IPS-15b (cell line): Measurements from ENCODE around the gene SCAF1.

Experiments
- H3K27me3 ChIP-seq: one replicate; pipeline ENCODE4 v1.6.1; 2013; ENCODE audit warnings: low read length; ENCODE audit not compliant: control insufficient read depth, insufficient read depth
- H3K36me3 ChIP-seq: one replicate; pipeline ENCODE4 v1.6.1; 2013; ENCODE audit warnings: low read length; ENCODE audit not compliant: control insufficient read depth, insufficient read depth
- H3K4me1 ChIP-seq: one replicate; pipeline ENCODE4 v1.6.1; 2013; ENCODE audit warnings: mild to moderate bottlenecking, low read length; ENCODE audit not compliant: control insufficient read depth, insufficient read depth
- H3K4me3 ChIP-seq: one replicate; pipeline ENCODE4 v1.5.1; 2013; ENCODE audit warnings: low read depth, low read length
- H3K9ac ChIP-seq: one replicate; pipeline ENCODE4 v1.6.1; 2013; ENCODE audit warnings: low read depth, mild to moderate bottlenecking, low read length
- H3K9me3 ChIP-seq: one replicate; pipeline ENCODE4 v1.6.1; 2013; ENCODE audit warnings: mild to moderate bottlenecking, low read length; ENCODE audit not compliant: control insufficient read depth, insufficient read depth

Gene SCAF1

GRCh38 chr19:49652551-49653465 lies 10.8 kb downstream of the SCAF1 start:
- Histone ChIP-seq H3K27me3 (no peaks in the 10 kb centered on the region), H3K4me3 (no peak overlapping the region), H3K9ac (no peak overlapping the region), H3K9me3 (no peaks in the 10 kb centered on the region), H3K36me3 (peaks cover 66% of the 10 kb centered on the region), H3K4me1 (peaks cover 3% of the 10 kb centered on the region)

GRCh38 chr19:49653466-49653806 lies 11.4 kb downstream of the SCAF1 start:
- Histone ChIP-seq H3K4me1 (peaks cover 3% of the 10 kb centered on the region), H3K4me3 (no peak overlapping the region), H3K9ac (no peak overlapping the region), H3K9me3 (no peaks in the 10 kb centered on the region), H3K36me3 (peaks cover 70% of the 10 kb centered on the region), H3K27me3 (no peaks in the 10 kb centered on the region)

- Histone ChIP-seq H3K9ac (no peak overlapping the region), H3K4me1 (peaks cover 3% of the 10 kb centered on the region), H3K4me3 (no peak overlapping the region), H3K36me3 (peaks cover 75% of the 10 kb centered on the region), H3K9me3 (no peaks in the 10 kb centered on the region), H3K27me3 (no peaks in the 10 kb centered on the region)
These were observed 12.6 kb downstream of the SCAF1 start for GRCh38 chr19:49654581-49654980.

- H3K4me1 ChIP-seq = peaks cover 3% of the 10 kb centered on the region
- H3K9ac ChIP-seq = no peak overlapping the region
- no peak overlapping the region for H3K4me3 ChIP-seq
- H3K9me3 ChIP-seq = peaks cover 2% of the 10 kb centered on the region
- no peaks in the 10 kb centered on the region for H3K27me3 ChIP-seq
- H3K36me3 ChIP-seq = peaks cover 76% of the 10 kb centered on the region
These were observed 13.8 kb downstream of the SCAF1 start for GRCh38 chr19:49655570-49656455.

- Histone ChIP-seq H3K36me3 (peaks cover 75% of the 10 kb centered on the region), H3K27me3 (no peaks in the 10 kb centered on the region), H3K4me3 (no peak overlapping the region), H3K9ac (no peak overlapping the region), H3K9me3 (peaks cover 2% of the 10 kb centered on the region), H3K4me1 (peaks cover 3% of the 10 kb centered on the region)
These were observed 14.6 kb downstream of the SCAF1 start for GRCh38 chr19:49656456-49657109.

GRCh38 chr19:49657493-49658138 lies 15.6 kb downstream of the SCAF1 start:
- peaks cover 80% of the 10 kb centered on the region for H3K36me3 ChIP-seq
- H3K27me3 ChIP-seq = no peaks in the 10 kb centered on the region
- H3K9me3 ChIP-seq = peaks cover 2% of the 10 kb centered on the region
- no peak overlapping the region for H3K9ac ChIP-seq
- H3K4me1 ChIP-seq = peaks cover 3% of the 10 kb centered on the region
- no peak overlapping the region for H3K4me3 ChIP-seq

- H3K4me1 ChIP-seq = peaks cover 3% of the 10 kb centered on the region
- peaks cover 79% of the 10 kb centered on the region for H3K36me3 ChIP-seq
- peaks cover 2% of the 10 kb centered on the region for H3K9me3 ChIP-seq
- H3K9ac ChIP-seq = no peak overlapping the region
- no peak overlapping the region for H3K4me3 ChIP-seq
- H3K27me3 ChIP-seq = no peaks in the 10 kb centered on the region
These were observed 16.1 kb downstream of the SCAF1 start for GRCh38 chr19:49658139-49658517.

GRCh38 chr19:49658566-49659442 lies 16.8 kb downstream of the SCAF1 start:
- no peak overlapping the region for H3K9ac ChIP-seq
- no peaks in the 10 kb centered on the region for H3K27me3 ChIP-seq
- no peak overlapping the region for H3K4me3 ChIP-seq
- H3K36me3 ChIP-seq = peaks cover 73% of the 10 kb centered on the region
- H3K4me1 ChIP-seq = peaks cover 3% of the 10 kb centered on the region
- H3K9me3 ChIP-seq = peaks cover 2% of the 10 kb centered on the region

- Histone ChIP-seq H3K9me3 (peaks cover 2% of the 10 kb centered on the region), H3K9ac (no peak overlapping the region), H3K4me3 (no peak overlapping the region), H3K27me3 (no peaks in the 10 kb centered on the region), H3K4me1 (peaks cover 3% of the 10 kb centered on the region), H3K36me3 (peaks cover 62% of the 10 kb centered on the region)
These were observed 18.4 kb downstream of the SCAF1 start for GRCh38 chr19:49660338-49660961.

GRCh38 chr19:49662011-49662410 lies 20.0 kb downstream of the SCAF1 start:
- H3K9me3 ChIP-seq = peaks cover 2% of the 10 kb centered on the region
- H3K9ac ChIP-seq = no peak overlapping the region
- no peaks in the 10 kb centered on the region for H3K27me3 ChIP-seq
- H3K4me3 ChIP-seq = no peak overlapping the region
- no peaks in the 10 kb centered on the region for H3K4me1 ChIP-seq
- H3K36me3 ChIP-seq = peaks cover 49% of the 10 kb centered on the region
